ENCODE results near the gene MEP1B.

- TF ChIP-seq POLR2A (IDR thresholded peaks at IDR 0.05; ENCODE audit: low read depth, low read length) = no peak
- no peak for TF ChIP-seq POLR2AphosphoS5 (IDR thresholded peaks at IDR 0.05; ENCODE audit: low read depth, low read length)
Measured at GRCh38 chr18:32183503-32183902, 6.3 kb upstream of the MEP1B start.
